Naive thymus-derived CD8-positive, alpha-beta T cell (primary cell): ENCODE measurements around the gene PIK3C2B. TPM values are rescaled to one million over a fixed set of nuclear protein-coding genes. Genes with fewer than 3 reads are reported as not detected.

Source experiments
- ATAC-seq, 2 donors: fragments of 150-1000 bp; cut with Tn5 transposase in 1 of 2; sonication (Bioruptor Pico), chemical (Tn5 transposase) in 1 of 2; 1 replicate in 1 of 2; 2 replicates in 1 of 2; pipeline ENCODE4 v1.10.0; 2021; ENCODE audit warnings: mild to moderate bottlenecking in 2 of 2, moderate library complexity in 2 of 2
- POLR2A ChIA-PET: fragments of 350-600 bp; sonication (Branson Sonifier 250); formaldehyde crosslinking; loops from one replicate; lab custom pipeline; 2021; ENCODE audit warnings: antibody characterized with exemption; lab: Charles Lee
- DNase-seq, 10 donors: peaks; one replicate each; pipeline versions ENCODE4 v3.0.0 to v3.0.0-alpha.2; 2020 to 2022
- H3K27ac Mint-ChIP-seq, 10 donors: one replicate each; pipeline ENCODE4 v1.8.0; 2020 to 2022; ENCODE audit warnings: mild to moderate bottlenecking in 10 of 10, mixed read lengths in 10 of 10, moderate library complexity in 4 of 10, inconsistent platforms in 1 of 10
- H3K27me3 Mint-ChIP-seq, 5 donors: one replicate each; pipeline ENCODE4 v1.8.0; 2021 to 2022; ENCODE audit warnings: mixed read lengths in 5 of 5
- H3K36me3 Mint-ChIP-seq, 3 donors: one replicate each; pipeline ENCODE4 v1.8.0; 2020 to 2022; ENCODE audit warnings: mixed read lengths in 3 of 3, mild to moderate bottlenecking in 2 of 3, inconsistent platforms in 1 of 3
- H3K4me1 Mint-ChIP-seq, 4 donors: one replicate each; pipeline ENCODE4 v1.8.0; 2021 to 2022; ENCODE audit warnings: mixed read lengths in 4 of 4
- H3K4me3 Mint-ChIP-seq, 10 donors: one replicate each; pipeline ENCODE4 v1.8.0; 2020 to 2022; ENCODE audit warnings: mild to moderate bottlenecking in 10 of 10, mixed read lengths in 10 of 10, moderate library complexity in 6 of 10, inconsistent platforms in 1 of 10
- H3K9me3 Mint-ChIP-seq, 9 donors: one replicate each; pipeline ENCODE4 v1.8.0; 2020 to 2022; ENCODE audit warnings: mixed read lengths in 9 of 9, mild to moderate bottlenecking in 3 of 9, inconsistent platforms in 1 of 9, moderate library complexity in 1 of 9
- polyA plus RNA-seq, 3 donors: library from polyadenylated mRNA; unstranded; fragments of 300-500 nt; fragmentation: Illumina TruSeq; gene quantifications; one replicate each; pipeline ENCODE4 v1.2.3, GENCODE V29; 2021
- total RNA-seq, 8 experiments: library from RNA in 2 of 8; stranded (reverse) in 2 of 8; gene quantifications; one replicate each; pipeline ENCODE4 v1.2.3 and lab custom pipeline; 2021 to 2026

Gene PIK3C2B
- total and polyA plus RNA-seq, 5 experiments from 2014 or later, result 1.3 to 40.1 (median 2.6) TPM

GRCh38 chr1:204476563-204476962 lies 18.0 kb downstream of the PIK3C2B start:
- Mint-ChIP-seq H3K4me1 (peaks cover 45 to 86% (median 76%) of the 10 kb centered on the region in 4 donors), H3K27ac (peak overlapping the region in 2 of 10 donors; percentile 11 to 29), H3K9me3 (no peaks in the 10 kb centered on the region), H3K36me3 (peaks cover 0 to 19% (median 3%) of the 10 kb centered on the region in 3 donors), H3K27me3 (no peaks in the 10 kb centered on the region), H3K4me3 (no peak overlapping the region)
- ATAC-seq, result no peak
- POLR2A ChIA-PET, result no interaction called here
- no peak for DNase-seq

- POLR2A ChIA-PET, result no interaction called here
- H3K4me1 Mint-ChIP-seq, result peaks cover 39 to 78% (median 69%) of the 10 kb centered on the region in 4 donors
- H3K27me3 Mint-ChIP-seq, result no peaks in the 10 kb centered on the region
- H3K9me3 Mint-ChIP-seq, result no peaks in the 10 kb centered on the region
- H3K36me3 Mint-ChIP-seq, result peaks cover 0 to 18% (median 3%) of the 10 kb centered on the region in 3 donors
- no peak for DNase-seq
- H3K27ac Mint-ChIP-seq, result peak overlapping the region in 8 of 10 donors; percentile 18 to 72 (median 60)
- ATAC-seq, result no peak
- no peak overlapping the region for H3K4me3 Mint-ChIP-seq
Observed at GRCh38 chr1:204475656-204476432, 18.8 kb downstream of the PIK3C2B start.

- POLR2A ChIA-PET, result interaction anchor here (1.7 kb wide), 1 partner anchor 21 kb away, joined by 7 read pairs; the partner anchor contains the start of gene PIK3C2B
- ATAC-seq (no peak), DNase-seq (no peak)
- H3K4me3 Mint-ChIP-seq, result no peak overlapping the region
- peaks cover 5 to 29% (median 21%) of the 10 kb centered on the region in 3 donors for H3K36me3 Mint-ChIP-seq
- H3K9me3 Mint-ChIP-seq, result no peaks in the 10 kb centered on the region
- peaks cover 27 to 56% (median 46%) of the 10 kb centered on the region in 4 donors for H3K4me1 Mint-ChIP-seq
- no peaks in the 10 kb centered on the region for H3K27me3 Mint-ChIP-seq
- H3K27ac Mint-ChIP-seq, result peak overlapping the region in 6 of 10 donors; percentile 24 to 46 (median 34)
Observed at GRCh38 chr1:204473400-204473965, 21.1 kb downstream of the PIK3C2B start.

- peaks cover 9 to 35% (median 26%) of the 10 kb centered on the region in 3 donors for H3K36me3 Mint-ChIP-seq
- H3K4me1 Mint-ChIP-seq, result peaks cover 23 to 48% (median 39%) of the 10 kb centered on the region in 4 donors
- DNase-seq (no peak), ATAC-seq (no peak)
- no peaks in the 10 kb centered on the region for H3K27me3 Mint-ChIP-seq
- no peak overlapping the region for H3K4me3 Mint-ChIP-seq
- POLR2A ChIA-PET, result no interaction called here
- no peaks in the 10 kb centered on the region for H3K9me3 Mint-ChIP-seq
- H3K27ac Mint-ChIP-seq, result peak overlapping the region in 2 of 10 donors; percentile 13 to 25
Observed at GRCh38 chr1:204472660-204473059, 21.9 kb downstream of the PIK3C2B start.

DNA sequence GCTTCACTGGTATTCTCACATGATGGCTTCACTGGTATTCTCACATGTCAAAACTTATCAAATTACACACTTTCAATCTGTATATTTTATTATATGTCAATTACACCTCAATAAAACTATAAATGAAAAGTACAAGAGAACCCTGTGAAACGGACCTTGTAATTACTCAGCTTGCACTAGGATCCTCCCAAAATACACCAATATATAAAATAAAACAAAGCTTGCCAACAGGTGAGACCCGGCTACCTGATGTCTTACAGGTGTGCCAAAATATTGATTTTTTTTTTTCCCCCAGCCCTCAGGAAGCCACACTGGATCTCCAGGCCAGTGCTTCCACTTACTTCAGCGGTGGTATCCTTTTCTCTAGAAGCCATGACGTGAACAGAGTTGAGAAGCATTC lies 22.9 kb downstream of the PIK3C2B start:
- Mint-ChIP-seq H3K27ac (peak overlapping the region in 1 of 10 donors; percentile 24), H3K4me1 (peaks cover 17 to 43% (median 31%) of the 10 kb centered on the region in 4 donors)

DNA sequence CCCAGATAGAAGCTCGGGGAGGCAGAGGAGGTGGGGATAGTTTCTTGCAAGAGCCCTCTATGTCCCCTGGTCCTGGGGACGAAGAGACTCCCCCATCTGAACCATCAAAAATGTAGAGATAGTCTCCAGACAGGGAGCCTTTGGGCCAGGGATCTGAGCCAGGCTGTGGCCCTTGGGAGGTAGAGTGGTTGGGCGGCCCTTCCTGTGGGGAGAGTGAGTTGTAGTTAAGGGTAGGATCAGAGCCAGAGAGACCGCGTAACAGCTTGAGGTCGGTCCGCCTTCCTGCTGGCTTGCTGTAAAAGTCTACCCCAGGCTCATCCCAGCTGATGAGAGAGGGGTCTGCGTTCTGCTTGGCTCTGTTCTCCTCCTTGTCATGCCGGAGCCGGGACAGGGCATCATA lies 25.3 kb downstream of the PIK3C2B start:
- Mint-ChIP-seq H3K4me3 (no peak overlapping the region), H3K27me3 (no peaks in the 10 kb centered on the region), H3K4me1 (peaks cover 10 to 42% (median 26%) of the 10 kb centered on the region in 4 donors), H3K27ac (no peak overlapping the region), H3K9me3 (no peaks in the 10 kb centered on the region), H3K36me3 (peaks cover 9 to 43% (median 30%) of the 10 kb centered on the region in 3 donors)
- POLR2A ChIA-PET, result no interaction called here
- ATAC-seq (no peak), DNase-seq (no peak)

More for the DNA sequence above, 22.9 kb downstream of the PIK3C2B start:
- DNase-seq (no peak), ATAC-seq (no peak)
- Mint-ChIP-seq H3K36me3 (peaks cover 9 to 36% (median 26%) of the 10 kb centered on the region in 3 donors), H3K9me3 (no peaks in the 10 kb centered on the region), H3K4me3 (no peak overlapping the region), H3K27me3 (no peaks in the 10 kb centered on the region)
- POLR2A ChIA-PET, result no interaction called here

- DNase-seq (no peak), ATAC-seq (no peak)
- H3K27ac Mint-ChIP-seq, result peak overlapping the region in 1 of 10 donors; percentile 59
- peaks cover 11 to 45% (median 30%) of the 10 kb centered on the region in 4 donors for H3K4me1 Mint-ChIP-seq
- H3K36me3 Mint-ChIP-seq, result peaks cover 9 to 44% (median 30%) of the 10 kb centered on the region in 3 donors
- no peak overlapping the region for H3K4me3 Mint-ChIP-seq
- POLR2A ChIA-PET, result no interaction called here
- H3K9me3 Mint-ChIP-seq, result no peaks in the 10 kb centered on the region
- H3K27me3 Mint-ChIP-seq, result no peaks in the 10 kb centered on the region
Observed at GRCh38 chr1:204468766-204469302, 25.8 kb downstream of the PIK3C2B start.

- Mint-ChIP-seq H3K4me3 (no peak overlapping the region), H3K9me3 (no peaks in the 10 kb centered on the region), H3K27ac (peak overlapping the region in 3 of 10 donors; percentile 29 to 80 (median 72)), H3K4me1 (peaks cover 10 to 47% (median 34%) of the 10 kb centered on the region in 4 donors), H3K27me3 (no peaks in the 10 kb centered on the region), H3K36me3 (peaks cover 9 to 46% (median 30%) of the 10 kb centered on the region in 3 donors)
- DNase-seq (no peak), ATAC-seq (no peak)
- POLR2A ChIA-PET, result no interaction called here
Observed at GRCh38 chr1:204468206-204468605, 26.4 kb downstream of the PIK3C2B start.

GRCh38 chr1:204466416-204467405 lies 27.9 kb downstream of the PIK3C2B start:
- peaks cover 20 to 53% (median 45%) of the 10 kb centered on the region in 4 donors for H3K4me1 Mint-ChIP-seq
- DNase-seq (no peak), ATAC-seq (no peak)
- H3K9me3 Mint-ChIP-seq, result no peaks in the 10 kb centered on the region
- H3K4me3 Mint-ChIP-seq, result no peak overlapping the region
- peaks cover 9 to 46% (median 27%) of the 10 kb centered on the region in 3 donors for H3K36me3 Mint-ChIP-seq
- POLR2A ChIA-PET, result interaction anchor here (0.6 to 0.9 kb wide), 3 partner anchors 10 to 27 kb away, joined by 3 to 5 read pairs (median 3); partner anchors contain the start of gene PIK3C2B
- peak overlapping the region in 1 of 10 donors; percentile 40 for H3K27ac Mint-ChIP-seq
- no peaks in the 10 kb centered on the region for H3K27me3 Mint-ChIP-seq

DNA sequence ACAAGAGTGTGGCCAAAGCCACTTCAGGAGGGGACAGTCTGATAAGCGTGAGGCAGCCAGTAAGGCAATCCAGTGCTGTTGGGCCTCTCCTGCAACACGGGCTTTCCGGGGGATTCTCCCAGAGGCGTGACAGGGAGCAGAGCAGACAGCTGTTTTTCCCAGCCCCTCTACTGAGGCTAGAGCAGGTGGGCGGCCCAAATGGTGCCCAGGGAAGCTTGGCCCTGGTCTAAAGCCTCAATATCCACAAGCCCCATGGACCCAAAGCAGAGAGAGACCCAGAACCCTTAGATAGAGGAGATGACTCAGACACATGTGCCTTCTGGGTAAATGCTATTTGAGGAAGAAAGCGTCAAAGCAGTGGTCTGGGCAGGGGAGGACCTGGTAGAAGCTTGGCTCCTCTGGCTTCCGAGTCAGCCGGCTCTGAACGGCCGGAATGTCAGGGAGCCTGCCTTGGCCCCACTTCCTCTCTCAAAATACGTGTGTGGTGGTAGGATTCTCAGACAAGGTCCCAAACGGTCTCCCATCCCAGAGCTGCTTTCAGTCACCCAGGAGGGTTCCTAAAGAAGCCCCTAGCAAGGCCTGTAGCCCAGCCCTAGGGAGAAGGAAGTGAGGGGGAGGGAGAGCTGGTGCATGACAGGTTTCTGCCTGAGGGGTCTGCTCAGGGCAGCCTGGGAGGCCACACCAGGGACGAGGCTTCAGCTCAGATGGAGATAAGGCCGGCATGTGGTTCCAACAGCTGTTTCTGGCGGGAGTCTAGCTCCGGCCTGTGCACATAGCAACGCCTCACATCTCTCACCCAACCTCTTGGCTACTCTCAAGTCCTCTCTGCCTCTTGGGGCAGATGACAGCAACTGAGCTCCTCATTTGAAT lies 28.8 kb downstream of the PIK3C2B start:
- peaks cover 27 to 62% (median 54%) of the 10 kb centered on the region in 4 donors for H3K4me1 Mint-ChIP-seq
- H3K4me3 Mint-ChIP-seq, result peak overlapping the region in 1 of 10 donors; percentile 24

DNA sequence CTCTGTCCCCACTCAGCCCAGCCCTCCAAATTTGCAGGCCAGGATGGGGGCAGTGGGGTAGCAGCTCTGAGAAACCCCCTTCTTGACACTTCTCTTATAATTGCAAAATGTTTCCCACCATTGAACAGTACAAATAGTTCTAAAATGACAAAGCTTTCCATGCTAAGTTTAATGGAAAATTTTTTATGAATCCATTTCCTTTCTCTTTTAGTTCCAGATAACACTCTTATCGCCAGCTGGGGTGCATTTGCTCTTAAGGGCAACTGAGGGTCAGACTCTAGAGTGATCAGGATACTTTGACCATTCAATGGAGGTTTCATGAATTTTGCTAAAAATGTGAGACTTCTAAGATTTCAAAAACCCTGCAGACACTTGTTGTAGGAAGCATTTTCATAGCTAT lies 29.9 kb downstream of the PIK3C2B start:
- no peak for ATAC-seq

More for the DNA sequence above, 28.8 kb downstream of the PIK3C2B start:
- ATAC-seq (peak in 1 of 2 donors; percentile 35), DNase-seq (no peak)
- H3K36me3 Mint-ChIP-seq, result peaks cover 9 to 48% (median 31%) of the 10 kb centered on the region in 3 donors
- no peaks in the 10 kb centered on the region for H3K27me3 Mint-ChIP-seq
- H3K27ac Mint-ChIP-seq, result peak overlapping the region in 5 of 10 donors; percentile 8 to 78 (median 59)
- no peaks in the 10 kb centered on the region for H3K9me3 Mint-ChIP-seq
- POLR2A ChIA-PET, result interaction anchor here (0.6 to 0.7 kb wide), 3 partner anchors 9 to 15 kb away, joined by 3 read pairs; no protein-coding TSS in a partner anchor

More for the DNA sequence above, 29.9 kb downstream of the PIK3C2B start:
- Mint-ChIP-seq H3K4me1 (peaks cover 29 to 73% (median 61%) of the 10 kb centered on the region in 4 donors), H3K36me3 (peaks cover 4 to 45% (median 33%) of the 10 kb centered on the region in 3 donors), H3K4me3 (no peak overlapping the region), H3K27ac (peak overlapping the region in 1 of 10 donors; percentile 5), H3K27me3 (no peaks in the 10 kb centered on the region), H3K9me3 (no peaks in the 10 kb centered on the region)
- POLR2A ChIA-PET, result no interaction called here
- DNase-seq, result no peak
